ENCODE results near the gene DNAJB2.

DNA sequence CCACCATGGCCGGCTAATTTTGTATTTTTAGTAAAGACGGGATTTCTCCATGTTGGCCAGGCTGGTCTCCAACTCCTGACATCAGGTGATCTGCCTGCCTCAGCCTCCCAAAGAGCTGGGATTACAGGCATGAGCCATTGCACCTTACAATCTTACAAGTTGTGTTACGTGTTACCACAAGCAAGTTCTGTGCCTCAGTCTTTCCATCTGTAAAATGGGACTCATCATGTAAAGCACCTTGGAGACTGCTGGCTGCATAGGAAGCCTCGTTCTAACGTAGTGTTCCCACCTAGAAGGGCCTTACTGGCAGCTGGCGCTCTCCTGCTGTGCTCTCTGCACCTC, 10.0 kb downstream of the DNAJB2 start:
- no peak for TF ChIP-seq YY1 (IDR thresholded peaks at IDR 0.05; ENCODE audit: insufficient read depth, insufficient read length)
- no peak for TF ChIP-seq ZNF274 (IDR thresholded peaks at IDR 0.05; ENCODE audit: low read depth, low read length)
